ENCODE measurements around the gene GPR137.
A peak's percentile ranks its signal among the peaks of the same experiment; 100 is the strongest.
"Not testable (repeated sequence)": the region's sequence is repeated elsewhere in the genome, so short reads cannot be mapped to it uniquely, and the experiment has no call there.

GPR137 gene

DNA sequence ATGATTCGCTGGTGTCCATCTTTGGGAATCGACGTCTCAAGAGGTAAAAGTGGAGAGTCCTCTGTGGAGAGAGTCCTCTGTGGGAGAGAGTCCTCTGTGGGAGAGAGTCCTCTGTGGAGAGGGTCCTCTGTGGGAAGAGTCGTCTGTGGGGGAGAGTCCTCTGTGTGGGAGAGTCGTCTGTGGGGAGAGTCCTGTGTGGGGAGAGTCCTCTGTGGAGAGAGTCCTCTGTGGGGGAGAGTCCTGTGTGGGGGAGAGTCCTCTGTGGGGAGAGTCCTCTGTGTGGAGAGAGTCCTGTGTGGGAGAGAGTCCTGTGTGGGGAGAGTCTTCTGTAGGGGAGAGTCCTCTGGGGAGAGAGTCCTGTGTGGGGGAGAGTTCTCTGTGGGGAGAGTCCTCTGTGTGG lies 35.4 kb downstream of the GPR137 start:
- DNase-seq (ENCODE audit: low read depth in 3 of 3) = no peak

DNA sequence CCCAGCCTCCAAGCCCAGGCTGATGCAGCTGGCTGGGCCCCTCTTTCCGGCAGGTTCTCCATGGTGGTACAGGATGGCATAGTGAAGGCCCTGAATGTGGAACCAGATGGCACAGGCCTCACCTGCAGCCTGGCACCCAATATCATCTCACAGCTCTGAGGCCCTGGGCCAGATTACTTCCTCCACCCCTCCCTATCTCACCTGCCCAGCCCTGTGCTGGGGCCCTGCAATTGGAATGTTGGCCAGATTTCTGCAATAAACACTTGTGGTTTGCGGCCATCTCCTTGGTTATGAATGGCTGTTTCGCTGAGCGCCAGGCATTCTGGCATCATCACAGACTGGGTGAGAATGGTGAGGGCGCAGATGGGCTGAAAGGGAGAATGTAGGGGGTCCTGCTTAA lies 35.9 kb downstream of the GPR137 start:
- no peak for DNase-seq (ENCODE audit: low read depth in 3 of 3)

DNA sequence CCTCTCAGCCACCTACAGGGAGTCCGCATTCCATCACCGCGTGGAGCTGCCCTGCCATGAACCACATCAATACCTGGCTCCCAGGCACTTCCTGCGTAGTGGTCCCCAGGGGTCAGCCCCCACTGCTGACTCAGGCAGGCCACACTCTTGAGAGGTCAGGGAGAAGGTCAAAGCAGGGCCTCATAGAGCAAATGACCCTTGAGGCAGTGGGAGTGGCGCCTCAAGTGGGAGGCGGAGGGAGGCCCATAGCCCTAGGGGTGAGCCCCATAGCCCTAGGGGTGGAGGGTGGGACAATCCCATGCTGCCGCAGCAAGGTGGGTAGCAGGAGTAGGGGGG lies 37.2 kb downstream of the GPR137 start:
- no peak for DNase-seq (ENCODE audit: low read depth in 3 of 3)

DNA sequence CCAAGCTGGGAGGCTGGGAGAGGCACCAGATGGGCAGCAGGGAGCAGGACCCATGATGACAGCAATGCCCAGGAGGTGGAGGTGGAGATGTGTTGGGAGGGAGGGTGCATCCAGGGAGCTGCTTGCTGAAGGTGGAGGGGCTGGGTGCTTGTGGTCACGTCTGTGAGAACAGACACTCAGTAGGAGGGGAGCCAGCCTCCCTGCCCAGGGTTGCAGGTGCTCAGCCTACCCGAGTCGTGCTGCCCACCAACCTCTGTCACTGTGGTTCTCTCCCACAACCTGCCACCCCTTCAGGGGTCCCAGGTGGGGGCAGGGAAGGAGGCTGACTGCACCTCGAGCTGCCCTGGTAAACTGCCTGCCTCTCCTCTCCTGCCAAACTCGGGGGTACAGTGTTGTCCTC lies 37.7 kb downstream of the GPR137 start:
- no peak for DNase-seq (ENCODE audit: low read depth in 3 of 3)

DNA sequence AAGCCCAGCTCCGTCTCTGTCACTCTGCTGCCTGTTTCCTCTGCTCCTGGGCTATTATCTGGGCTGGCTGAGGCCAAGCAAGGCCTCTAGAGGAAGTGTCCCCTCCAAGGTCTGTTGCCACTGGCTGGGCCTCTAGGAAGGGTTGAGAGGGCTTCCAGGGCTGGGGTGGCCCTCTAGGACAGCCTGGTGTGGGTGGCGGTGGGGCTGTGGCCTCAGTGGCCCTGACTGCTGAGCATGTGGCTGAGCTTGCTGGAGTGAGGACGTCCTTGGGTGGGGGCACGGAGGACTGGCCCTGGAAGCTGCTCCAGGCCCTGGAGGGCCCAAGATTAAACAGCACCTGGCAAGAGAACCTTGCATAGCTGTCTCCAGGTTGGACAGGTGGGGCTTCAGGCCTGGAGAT lies 38.3 kb downstream of the GPR137 start:
- DNase-seq (ENCODE audit: low read depth in 3 of 3) = not testable (repeated sequence)

DNA sequence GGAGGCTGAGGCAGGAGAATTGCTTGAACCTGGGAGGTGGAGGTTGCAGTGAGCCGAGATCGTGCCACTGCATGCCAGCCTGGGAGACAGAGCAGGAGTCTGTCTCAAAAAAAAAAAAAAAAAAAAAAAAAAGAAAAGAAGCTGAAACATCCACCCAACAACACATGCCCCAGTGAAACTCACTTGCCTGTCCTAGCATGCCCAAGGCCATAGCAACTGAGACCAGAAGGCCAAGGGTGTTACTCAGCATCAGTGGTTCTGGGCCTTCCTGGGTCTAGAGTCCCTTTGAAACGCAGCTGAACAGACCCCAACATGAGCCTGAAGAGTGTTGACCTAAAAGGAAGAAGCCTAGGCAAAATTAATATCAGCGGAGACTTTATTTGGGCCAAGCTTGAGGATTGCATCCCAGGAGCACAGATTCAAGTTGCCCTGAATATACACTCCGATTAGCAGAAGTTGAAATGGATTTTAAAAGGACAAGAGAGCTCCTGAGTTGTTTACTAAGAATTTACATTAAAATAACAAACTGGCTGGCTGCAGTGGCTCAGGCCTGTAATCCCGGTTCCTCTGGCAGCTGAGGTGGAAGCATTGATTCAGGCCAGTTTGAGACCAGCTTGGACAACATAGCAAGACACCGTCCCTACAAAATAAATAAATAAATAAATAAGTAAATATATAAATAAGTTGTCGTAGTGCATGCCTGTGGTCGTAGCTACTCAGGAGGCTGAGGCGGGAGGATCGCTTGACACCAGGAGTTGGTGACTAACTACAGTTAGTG lies 39.2 kb downstream of the GPR137 start:
- no peak for DNase-seq (ENCODE audit: low read depth in 3 of 3)

DNA sequence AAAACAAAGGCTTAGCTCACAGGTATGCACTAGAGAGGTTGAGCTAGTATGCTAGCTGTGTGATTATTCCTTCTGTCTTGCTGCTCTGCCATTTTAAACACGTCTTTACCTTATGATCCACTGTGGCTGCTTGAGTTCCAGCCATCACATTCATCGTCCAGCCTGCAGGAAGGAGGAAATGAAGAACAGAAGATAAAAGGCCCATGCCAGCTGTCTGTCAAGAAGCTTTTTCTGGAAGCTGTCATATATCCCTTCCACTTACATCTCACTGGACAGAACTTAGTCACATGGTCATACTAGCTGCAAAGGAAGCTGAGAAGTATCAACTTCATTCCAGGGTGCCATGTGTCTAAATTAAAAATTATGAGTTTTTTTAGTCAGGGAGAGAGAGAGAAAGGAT lies 41.7 kb downstream of the GPR137 start:
- DNase-seq (ENCODE audit: low read depth in 3 of 3) = no peak

DNA sequence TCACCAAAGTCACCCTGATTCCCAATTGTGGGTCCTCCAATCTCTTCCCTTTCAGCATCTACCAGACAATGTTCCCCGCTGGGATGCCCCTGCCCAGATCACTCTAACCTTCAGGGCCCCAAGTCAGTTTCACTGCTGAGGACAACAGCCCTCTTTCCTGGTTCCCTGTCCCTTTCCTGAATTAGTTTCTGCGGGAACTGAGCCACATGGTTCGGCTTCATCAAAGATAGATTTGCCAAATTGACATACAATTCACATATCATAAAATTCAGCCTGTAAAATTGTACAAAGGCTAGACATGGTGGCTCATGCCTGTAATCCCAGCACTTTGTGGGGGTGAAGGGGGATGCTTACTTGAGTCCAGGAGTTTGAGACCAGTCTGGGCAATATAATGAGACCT lies 42.3 kb downstream of the GPR137 start:
- DNase-seq (ENCODE audit: low read depth in 3 of 3) = no peak

DNA sequence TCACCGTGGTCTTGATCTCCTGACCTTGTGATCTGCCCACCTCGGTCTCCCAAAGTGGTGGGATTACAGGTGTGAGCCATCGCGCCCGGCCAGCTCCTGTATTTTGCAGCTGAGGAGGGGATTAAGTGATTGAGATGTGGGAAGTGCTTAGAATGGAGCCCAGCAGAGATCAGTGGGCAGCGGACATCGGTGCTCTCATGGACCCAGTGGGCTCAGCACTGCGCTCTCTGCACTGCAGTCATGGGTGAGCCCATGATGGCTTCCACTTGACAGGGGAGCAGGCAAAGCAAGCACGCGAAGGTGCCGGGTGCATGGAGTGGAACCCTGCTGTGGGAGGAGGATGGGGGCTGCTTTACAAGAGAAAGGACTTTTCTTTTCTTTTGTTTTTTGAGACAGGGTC lies 45.2 kb downstream of the GPR137 start:
- no peak for DNase-seq (ENCODE audit: low read depth in 3 of 3)

DNA sequence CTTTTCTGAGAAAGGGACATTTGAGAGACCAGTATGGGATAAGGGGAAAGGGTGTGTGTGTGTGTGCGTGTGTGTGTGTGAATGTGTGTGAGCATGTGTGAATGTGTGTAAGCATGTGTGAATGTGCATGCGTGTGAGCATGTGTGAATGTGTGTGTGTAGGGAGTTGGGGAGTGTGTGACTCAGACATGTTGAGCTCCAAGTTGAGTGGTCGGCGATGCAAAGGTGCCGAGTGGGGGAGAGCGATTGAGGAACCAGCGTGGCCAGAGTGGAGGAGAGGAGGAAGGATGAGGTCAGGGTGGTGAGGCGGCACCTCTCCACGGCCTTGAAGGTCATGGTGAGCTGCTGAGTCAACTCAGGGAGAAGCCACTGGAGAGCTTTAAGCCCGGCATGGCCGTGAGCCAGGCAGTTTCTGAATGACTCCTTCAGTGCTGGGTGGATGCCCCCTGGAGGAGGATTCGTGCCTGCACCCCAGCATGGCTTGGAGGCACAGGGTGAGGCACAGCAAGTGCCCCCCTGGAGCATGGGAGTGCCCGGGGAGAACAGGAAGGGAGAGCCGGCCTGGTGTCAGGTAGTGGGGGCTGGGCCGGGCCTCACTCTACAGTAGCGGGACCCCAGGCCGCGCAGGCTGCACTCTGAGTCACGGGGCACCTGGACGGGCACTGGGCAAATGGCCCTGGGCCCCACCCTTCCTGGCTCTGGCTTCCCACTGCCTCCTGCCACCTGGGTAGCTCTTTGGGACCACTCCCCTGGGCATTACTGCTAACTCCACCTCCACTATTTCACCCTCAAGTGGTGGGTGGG lies 46.1 kb downstream of the GPR137 start:
- DNase-seq (ENCODE audit: low read depth in 3 of 3) = peak; percentile 64 to 72 (median 68)

DNA sequence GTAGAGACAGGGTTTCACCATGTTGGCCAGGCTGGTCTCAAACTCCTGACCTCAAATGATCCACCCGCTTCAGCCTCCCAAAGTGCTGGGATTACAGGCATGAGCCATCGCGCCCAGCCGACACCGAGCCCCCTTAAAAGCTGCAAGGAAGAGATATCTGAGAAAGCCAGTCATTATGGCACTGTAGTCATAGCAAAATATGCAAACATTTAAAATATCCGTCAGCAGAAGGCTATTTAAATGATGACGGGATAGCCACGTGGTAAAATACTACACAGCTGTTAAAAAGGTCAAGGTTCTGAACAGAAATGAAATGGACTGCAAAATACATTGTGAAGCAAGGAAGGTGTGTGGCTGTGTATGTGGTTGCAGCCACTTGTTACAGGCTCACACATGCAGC lies 47.9 kb downstream of the GPR137 start:
- no peak for DNase-seq (ENCODE audit: low read depth in 3 of 3)

DNA sequence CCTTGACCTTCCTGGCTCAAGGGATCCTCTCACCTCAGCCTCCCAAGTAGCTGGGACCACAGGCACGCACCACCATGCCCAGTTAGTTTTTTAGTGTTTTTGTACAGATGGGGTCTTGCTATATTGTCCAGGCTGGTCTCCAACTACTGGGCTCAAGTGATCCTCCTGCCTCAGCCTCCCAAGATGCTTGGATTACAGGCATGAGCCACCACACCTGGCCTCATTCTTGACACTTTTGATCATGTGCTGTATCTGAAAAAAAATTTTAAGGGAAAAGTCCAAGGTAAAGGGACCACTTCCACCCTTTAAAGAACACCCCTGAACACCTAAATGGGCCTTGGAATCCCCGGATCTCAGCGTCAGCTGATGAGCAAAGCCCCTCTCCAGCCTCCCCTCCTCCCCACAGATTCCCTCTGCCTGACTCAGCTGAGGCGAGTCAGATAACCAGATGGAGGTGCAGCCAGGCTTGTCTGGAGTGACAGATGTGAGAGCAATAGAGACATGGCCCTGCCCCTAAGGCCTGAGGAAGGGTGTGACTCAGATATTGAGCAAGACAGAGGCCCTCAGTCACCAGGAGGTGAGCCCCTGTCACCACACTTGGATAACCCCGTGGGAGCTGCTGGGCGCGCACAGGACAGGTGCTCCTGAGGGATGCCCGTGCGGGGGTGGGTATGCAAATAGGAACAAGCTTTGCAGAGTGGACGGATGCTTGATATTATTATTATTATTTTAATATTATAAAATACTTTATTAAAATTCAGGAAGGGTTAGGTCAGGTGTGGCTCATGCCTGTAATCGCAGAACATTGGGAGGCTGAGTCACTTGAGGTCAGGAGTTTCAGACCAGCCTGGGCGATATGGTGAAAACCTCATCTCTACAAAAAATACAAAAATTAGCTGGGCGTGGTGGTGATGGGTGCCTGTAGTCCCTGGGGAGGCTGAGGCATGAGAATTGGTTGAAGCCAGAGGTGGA lies 49.4 kb downstream of the GPR137 start:
- peak in 2 of 3 donors; percentile 40 to 67 for DNase-seq (ENCODE audit: low read depth in 3 of 3)

DNA sequence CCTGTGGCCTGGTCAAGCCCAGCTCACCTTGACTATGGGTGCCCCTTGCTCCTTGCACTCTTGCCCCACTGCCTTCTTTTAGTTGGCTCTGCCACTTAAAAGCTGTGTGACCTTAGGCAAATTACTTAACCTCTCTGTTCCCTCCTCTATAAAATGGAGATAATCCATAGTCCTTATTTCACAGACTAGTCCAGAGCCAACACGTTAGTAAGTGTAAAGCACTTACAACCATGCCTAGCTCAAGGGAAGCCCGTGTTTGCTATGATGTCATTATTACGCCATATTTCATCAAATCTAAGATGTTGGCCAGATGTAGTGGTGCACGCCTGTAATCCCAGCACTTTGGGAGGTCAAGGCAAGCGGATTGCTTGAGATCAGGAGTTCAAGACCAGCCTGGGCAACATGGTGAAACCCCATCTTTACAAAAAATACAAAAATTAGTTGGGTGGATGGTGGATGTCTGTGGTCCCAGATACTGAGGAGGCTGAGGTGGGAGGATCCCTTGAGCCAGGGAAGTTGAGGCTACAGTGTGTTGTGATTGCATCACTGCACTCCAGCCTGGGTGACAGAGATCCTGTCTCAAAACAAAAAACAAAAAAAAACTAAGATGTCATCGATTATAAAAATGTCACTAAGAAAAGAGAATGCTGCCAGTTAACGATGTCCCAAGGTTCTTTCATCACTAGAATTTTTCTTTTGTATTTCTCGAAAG lies 52.0 kb downstream of the GPR137 start:
- DNase-seq (ENCODE audit: low read depth in 3 of 3) = no peak

DNA sequence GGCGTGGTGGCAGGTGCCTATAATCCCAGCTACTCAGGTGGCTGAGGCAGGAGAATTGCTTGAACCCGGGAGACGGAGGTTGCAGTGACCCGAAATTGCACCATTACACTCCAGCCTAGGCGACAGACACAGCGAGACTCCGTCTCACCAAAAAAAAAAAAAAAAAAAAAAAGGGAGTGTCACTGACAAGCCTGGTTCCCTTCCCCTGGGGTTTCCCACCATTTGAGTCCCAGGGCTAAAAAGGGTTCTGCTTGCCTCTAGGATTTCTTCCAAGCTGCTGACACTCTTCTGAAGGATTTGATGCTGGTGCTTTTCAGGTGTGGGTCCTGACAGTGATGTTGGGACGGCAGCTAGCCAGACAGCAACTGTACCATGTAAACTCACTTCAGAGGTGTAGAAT lies 53.1 kb downstream of the GPR137 start:
- no peak for DNase-seq (ENCODE audit: low read depth in 3 of 3)

All from stimulated activated CD4-positive, alpha-beta T cell treated with anti-CD3 and anti-CD28 coated beads, TNF-alpha, amount 100 ng/mL, for 48 hours (primary cell).